Measurements from ENCODE around the gene PAX8.

- TF ChIP-seq CTCF (conservative IDR thresholded peaks at IDR 0.05 in 1 of 2, IDR thresholded peaks at IDR 0.05 in 1 of 2; ENCODE audit: low read depth in 1 of 2, low read length in 2 of 2) (no peak), EZH2 (IDR thresholded peaks at IDR 0.05; ENCODE audit: low read length, missing control alignments) (no peak)
Measured at GRCh38 chr2:113245276-113245711, 33.4 kb downstream of the PAX8 start.
